Measurements from ENCODE around the gene TTC21A.

TTC21A gene

DNA sequence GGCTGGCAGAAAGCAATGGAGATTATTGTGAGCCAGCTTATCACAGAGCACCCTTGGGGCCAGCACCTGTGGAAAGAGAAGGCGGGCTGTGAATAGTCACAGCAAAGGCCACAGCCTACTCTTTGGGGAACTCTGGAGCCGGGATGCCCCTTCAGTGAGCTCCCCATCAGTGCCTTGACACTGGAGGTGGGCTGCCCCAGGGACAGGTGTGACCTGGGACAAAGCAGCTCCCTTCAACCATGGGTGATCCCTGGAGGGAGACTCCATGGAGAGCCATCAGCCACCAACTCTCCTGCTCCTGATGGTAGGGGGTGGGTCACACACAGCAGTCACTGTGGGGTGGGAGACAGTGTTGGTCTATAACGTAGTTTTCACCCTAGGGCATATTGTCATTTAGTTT is 5.8 kb downstream of the TTC21A start:
- H3K27ac ChIP-seq (ENCODE audit: extremely low read depth, low read depth, low read length) = no peak overlapping the region
- CTCF ChIA-PET = interaction anchor here (0.6 kb wide), 1 partner anchor 175 kb away, joined by 3 read pairs; no protein-coding TSS in a partner anchor
- no peaks in the 10 kb centered on the region for H3K36me3 ChIP-seq (ENCODE audit: control insufficient read depth in 2 of 2, insufficient read depth in 1 of 2, low read length in 2 of 2)
- no peaks in the 10 kb centered on the region for H3K4me1 ChIP-seq (ENCODE audit: control insufficient read depth, insufficient read depth, low read length)
- H3K9me3 ChIP-seq (ENCODE audit: control insufficient read depth, insufficient read depth, low read depth, low read length) = no peaks in the 10 kb centered on the region
- POLR2A ChIA-PET = no interaction called here
- no peak for TF ChIP-seq ZNF19 (tag by site-specific recombination; IDR thresholded peaks at IDR 0.05; ENCODE audit: low read depth)
- no peak for TF ChIP-seq HOXC10 (CRISPR knock-in tag; IDR thresholded peaks at IDR 0.05)
- TF ChIP-seq ZNF223 (tag by site-specific recombination; IDR thresholded peaks at IDR 0.05) = no peak
- no peak for TF ChIP-seq ZNF341 (tag by site-specific recombination; IDR thresholded peaks at IDR 0.05; ENCODE audit: low read depth)
- TF ChIP-seq ZNF26 (tag by site-specific recombination; IDR thresholded peaks at IDR 0.05) = no peak
- no peak for TF ChIP-seq ZNF670 (tag by site-specific recombination; IDR thresholded peaks at IDR 0.05; ENCODE audit: low read depth)
- TF ChIP-seq ZBTB8A (tag by site-specific recombination; IDR thresholded peaks at IDR 0.05) = no peak
- TF ChIP-seq, protein P1, sequence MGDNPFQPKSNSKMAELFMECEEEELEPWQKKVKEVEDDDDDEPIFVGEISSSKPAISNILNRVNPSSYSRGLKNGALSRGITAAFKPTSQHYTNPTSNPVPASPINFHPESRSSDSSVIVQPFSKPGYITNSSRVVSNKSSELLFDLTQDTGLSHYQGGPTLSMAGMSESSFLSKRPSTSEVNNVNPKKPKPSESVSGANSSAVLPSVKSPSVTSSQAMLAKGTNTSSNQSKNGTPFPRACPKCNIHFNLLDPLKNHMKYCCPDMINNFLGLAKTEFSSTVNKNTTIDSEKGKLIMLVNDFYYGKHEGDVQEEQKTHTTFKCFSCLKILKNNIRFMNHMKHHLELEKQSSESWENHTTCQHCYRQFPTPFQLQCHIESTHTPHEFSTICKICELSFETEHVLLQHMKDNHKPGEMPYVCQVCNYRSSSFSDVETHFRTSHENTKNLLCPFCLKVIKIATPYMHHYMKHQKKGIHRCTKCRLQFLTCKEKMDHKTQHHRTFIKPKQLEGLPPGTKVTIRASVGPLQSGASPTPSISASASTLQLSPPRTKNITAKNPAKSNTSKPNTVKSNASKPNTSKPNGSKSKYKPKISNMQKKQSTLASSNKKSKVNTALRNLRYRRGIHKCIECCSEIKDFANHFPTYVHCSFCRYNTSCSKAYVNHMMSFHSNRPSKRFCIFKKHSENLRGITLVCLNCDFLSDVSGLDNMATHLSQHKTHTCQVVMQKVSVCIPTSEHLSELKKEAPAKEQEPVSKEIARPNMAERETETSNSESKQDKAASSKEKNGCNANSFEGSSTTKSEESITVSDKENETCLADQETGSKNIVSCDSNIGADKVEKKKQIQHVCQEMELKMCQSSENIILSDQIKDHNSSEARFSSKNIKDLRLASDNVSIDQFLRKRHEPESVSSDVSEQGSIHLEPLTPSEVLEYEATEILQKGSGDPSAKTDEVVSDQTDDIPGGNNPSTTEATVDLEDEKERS (tag by site-specific recombination; IDR thresholded peaks at IDR 0.05) = no peak
- TF ChIP-seq ZNF501 (tag by site-specific recombination; IDR thresholded peaks at IDR 0.05) = no peak
- TF ChIP-seq, protein P2, sequence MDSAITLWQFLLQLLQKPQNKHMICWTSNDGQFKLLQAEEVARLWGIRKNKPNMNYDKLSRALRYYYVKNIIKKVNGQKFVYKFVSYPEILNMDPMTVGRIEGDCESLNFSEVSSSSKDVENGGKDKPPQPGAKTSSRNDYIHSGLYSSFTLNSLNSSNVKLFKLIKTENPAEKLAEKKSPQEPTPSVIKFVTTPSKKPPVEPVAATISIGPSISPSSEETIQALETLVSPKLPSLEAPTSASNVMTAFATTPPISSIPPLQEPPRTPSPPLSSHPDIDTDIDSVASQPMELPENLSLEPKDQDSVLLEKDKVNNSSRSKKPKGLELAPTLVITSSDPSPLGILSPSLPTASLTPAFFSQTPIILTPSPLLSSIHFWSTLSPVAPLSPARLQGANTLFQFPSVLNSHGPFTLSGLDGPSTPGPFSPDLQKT (IDR thresholded peaks at IDR 0.05; ENCODE audit: borderline replicate concordance, low read depth, low read length) = no peak
- no peak for TF ChIP-seq ZEB2 (tag by site-specific recombination; IDR thresholded peaks at IDR 0.05)
- TF ChIP-seq ZNF785 (tag by site-specific recombination; IDR thresholded peaks at IDR 0.05) = no peak
- H3K4me3 ChIP-seq (ENCODE audit: low read depth, low read length) = no peak overlapping the region

- POLR2A ChIA-PET = no interaction called here
- TF ChIP-seq ZNF202 (tag by site-specific recombination; IDR thresholded peaks at IDR 0.05; ENCODE audit: borderline replicate concordance) (no peak), HOXD13 (CRISPR knock-in tag; IDR thresholded peaks at IDR 0.05; ENCODE audit: borderline replicate concordance) (no peak), ZNF146 (tag by site-specific recombination; IDR thresholded peaks at IDR 0.05) (no peak)
- CTCF ChIA-PET = interaction anchor here (1.2 kb wide), 1 partner anchor 11 kb away, joined by 4 read pairs; no protein-coding TSS in a partner anchor
- Histone ChIP-seq H3K4me1 (ENCODE audit: control insufficient read depth, insufficient read depth, low read length) (no peaks in the 10 kb centered on the region), H3K4me3 (ENCODE audit: low read depth, low read length) (no peak overlapping the region), H3K9me3 (ENCODE audit: control insufficient read depth, insufficient read depth, low read depth, low read length) (no peaks in the 10 kb centered on the region), H3K27ac (ENCODE audit: extremely low read depth, low read depth, low read length) (no peak overlapping the region), H3K36me3 (ENCODE audit: control insufficient read depth in 2 of 2, insufficient read depth in 1 of 2, low read length in 2 of 2) (no peaks in the 10 kb centered on the region)
These were observed 7.0 kb downstream of the TTC21A start for GRCh38 chr3:39114456-39114855.

DNA sequence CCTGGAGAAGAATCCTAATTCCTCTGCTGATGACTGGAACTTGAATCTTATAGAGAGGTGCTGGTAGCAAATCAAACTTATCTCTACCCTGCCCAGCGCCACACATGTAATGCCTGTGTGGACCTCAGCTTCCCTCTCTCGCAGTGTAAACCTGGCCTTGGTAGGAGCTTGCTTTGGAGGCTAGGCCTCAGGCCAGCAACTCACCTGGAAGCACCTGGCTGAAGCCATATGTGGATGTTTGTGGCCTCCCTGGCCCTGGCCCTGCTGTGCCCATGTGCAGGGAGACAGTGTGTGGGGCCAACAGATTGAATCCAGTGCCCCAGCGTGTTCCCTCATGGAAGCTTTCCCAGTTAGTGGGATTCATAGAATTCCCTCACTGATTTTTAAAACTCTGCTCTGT is 8.4 kb downstream of the TTC21A start:
- H3K4me1 ChIP-seq (ENCODE audit: control insufficient read depth, insufficient read depth, low read length) = no peaks in the 10 kb centered on the region
- no peak overlapping the region for H3K27ac ChIP-seq (ENCODE audit: extremely low read depth, low read depth, low read length)
- H3K9me3 ChIP-seq (ENCODE audit: control insufficient read depth, insufficient read depth, low read depth, low read length) = no peaks in the 10 kb centered on the region
- H3K4me3 ChIP-seq (ENCODE audit: low read depth, low read length) = no peak overlapping the region
- CTCF ChIA-PET = interaction anchor here (0.9 to 2.0 kb wide), 4 partner anchors 8 to 172 kb away, joined by 4 to 19 read pairs (median 4); partner anchors contain the start of genes GORASP1 and TTC21A
- POLR2A ChIA-PET = no interaction called here
- no peaks in the 10 kb centered on the region for H3K36me3 ChIP-seq (ENCODE audit: control insufficient read depth in 2 of 2, insufficient read depth in 1 of 2, low read length in 2 of 2)
- no peak for TF ChIP-seq ZNF366 (tag by site-specific recombination; conservative IDR thresholded peaks at IDR 0.05)
- TF ChIP-seq YY2 (tag by site-specific recombination; IDR thresholded peaks at IDR 0.05) = no peak
- TF ChIP-seq ZNF174 (tag by site-specific recombination; IDR thresholded peaks at IDR 0.05) = no peak
- TF ChIP-seq ZNF596 (tag by site-specific recombination; IDR thresholded peaks at IDR 0.05) = no peak
- TF ChIP-seq ZNF274 (IDR thresholded peaks at IDR 0.05; ENCODE audit: low read length) = no peak
- TF ChIP-seq ZNF274 (tag by site-specific recombination; IDR thresholded peaks at IDR 0.05; ENCODE audit: borderline replicate concordance) = no peak
- no peak for TF ChIP-seq ZNF146 (tag by site-specific recombination; IDR thresholded peaks at IDR 0.05)
- TF ChIP-seq ZNF629 (tag by site-specific recombination; IDR thresholded peaks at IDR 0.05) = no peak
- no peak for TF ChIP-seq SP2 (tag by site-specific recombination; IDR thresholded peaks at IDR 0.05)
- TF ChIP-seq, protein P3, sequence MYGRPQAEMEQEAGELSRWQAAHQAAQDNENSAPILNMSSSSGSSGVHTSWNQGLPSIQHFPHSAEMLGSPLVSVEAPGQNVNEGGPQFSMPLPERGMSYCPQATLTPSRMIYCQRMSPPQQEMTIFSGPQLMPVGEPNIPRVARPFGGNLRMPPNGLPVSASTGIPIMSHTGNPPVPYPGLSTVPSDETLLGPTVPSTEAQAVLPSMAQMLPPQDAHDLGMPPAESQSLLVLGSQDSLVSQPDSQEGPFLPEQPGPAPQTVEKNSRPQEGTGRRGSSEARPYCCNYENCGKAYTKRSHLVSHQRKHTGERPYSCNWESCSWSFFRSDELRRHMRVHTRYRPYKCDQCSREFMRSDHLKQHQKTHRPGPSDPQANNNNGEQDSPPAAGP (tag by site-specific recombination; IDR thresholded peaks at IDR 0.05) = no peak
- no peak for TF ChIP-seq ZNF830 (tag by site-specific recombination; IDR thresholded peaks at IDR 0.05; ENCODE audit: low read depth)
- TF ChIP-seq ZFP3 (tag by site-specific recombination; IDR thresholded peaks at IDR 0.05; ENCODE audit: low read depth) = no peak
- TF ChIP-seq ZNF658 (tag by site-specific recombination; IDR thresholded peaks at IDR 0.05) = no peak
